Activated naive CD8-positive, alpha-beta T cell treated with anti-CD3 and anti-CD28 coated beads, Interleukin-2, amount 50 U/mL, for 16 hours (primary cell): ENCODE measurements around the gene PARD3B.

Experiments used
- DNase-seq: peaks from one replicate; pipeline ENCODE4 v3.0.0-alpha.2; 2020; ENCODE audit warnings: low read depth, low spot score

The PARD3B gene

DNA sequence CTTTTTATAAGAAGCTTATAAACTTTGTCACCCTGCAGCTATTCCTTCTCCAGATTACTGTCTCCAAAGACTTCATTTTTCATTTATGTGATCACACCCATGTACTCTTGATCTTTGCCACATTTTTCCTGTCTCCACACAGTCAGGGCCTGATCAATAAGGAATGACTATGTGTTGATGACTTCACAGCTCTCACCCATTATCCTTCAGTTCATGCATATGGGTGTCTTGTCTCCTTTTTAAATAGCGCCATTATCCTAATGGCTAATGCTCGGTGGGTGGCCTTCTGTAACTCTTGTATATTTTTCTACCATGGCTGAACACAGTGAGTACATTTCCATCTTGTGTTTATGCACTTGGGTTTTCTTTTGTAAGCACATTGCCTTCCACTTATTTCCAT, 801.4 kb downstream of the PARD3B start:
- no peak for DNase-seq

DNA sequence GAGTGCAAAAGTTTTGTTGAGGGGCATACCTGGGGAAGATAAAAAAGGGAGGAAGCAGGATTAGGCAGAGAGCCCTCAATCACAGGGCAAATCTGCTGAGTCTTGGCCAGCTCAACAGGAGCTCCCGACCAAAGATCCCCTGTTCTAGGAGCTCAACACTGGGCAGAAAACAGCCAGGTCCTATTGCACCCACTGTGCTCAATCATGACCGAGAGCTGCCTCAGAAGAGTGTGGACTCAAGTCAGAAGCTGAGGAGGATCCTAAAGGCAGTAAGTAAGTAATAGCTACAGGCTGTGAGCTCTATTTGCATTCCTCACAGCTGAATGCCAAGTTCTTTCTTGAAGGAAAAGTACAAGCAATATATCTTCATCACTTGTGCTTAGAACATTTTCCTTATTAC, 802.6 kb downstream of the PARD3B start:
- DNase-seq = no peak

DNA sequence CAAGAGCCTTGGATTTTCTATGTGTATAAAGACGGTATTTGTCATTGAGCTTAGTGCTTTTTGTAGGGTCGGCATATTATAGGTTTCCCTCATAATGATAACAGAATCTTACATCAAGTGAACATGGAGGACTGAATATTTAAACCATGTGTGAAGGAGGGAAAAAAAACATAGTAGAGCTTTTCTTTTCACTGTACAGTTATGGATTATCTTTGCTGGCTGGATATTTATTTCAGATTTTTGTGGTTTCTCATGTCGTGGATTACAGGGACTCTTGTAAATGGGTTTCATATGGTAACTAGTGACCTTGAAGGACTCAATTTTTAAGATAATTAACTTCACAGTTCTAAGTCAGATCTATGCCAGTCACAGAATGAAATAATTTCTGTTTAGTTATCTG, 806.8 kb downstream of the PARD3B start:
- DNase-seq = no peak

DNA sequence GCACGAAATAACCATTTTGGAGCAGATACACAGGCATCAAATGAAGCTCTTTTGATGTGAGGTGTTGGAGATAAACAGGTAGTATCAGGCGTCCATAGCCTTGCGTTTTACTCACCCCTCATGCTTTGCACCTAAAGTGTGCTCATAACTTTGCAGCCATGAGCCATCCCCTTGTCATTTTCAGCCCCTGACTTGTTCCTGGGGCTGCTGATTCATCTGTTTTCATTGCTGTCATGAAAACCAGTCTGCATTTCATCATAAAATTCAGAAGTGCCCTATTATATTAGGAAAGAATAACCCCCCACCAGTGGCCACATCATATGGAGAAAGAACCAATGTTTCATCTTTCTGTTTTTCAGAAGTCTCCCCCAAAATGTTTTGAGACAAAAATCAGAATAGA, 807.3 kb downstream of the PARD3B start:
- DNase-seq = no peak

DNA sequence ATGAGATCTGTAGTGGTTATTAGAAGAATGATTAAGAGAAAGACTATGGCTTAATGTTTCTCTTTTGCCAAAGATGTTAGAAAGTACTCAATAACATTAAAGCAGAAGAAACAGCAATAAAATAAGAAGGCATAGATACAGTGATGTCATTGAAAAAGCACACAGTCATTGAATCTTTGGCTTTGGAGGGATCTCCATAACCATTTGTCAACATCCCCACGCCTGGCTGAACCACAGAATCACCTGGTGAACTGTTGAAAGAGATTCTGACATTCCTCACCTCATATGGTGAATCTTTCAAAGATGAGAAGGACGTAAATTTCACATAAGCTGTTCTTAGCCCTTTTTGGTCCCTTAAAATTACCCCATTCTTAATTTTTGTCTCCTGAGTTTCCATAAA, 812.5 kb downstream of the PARD3B start:
- no peak for DNase-seq

DNA sequence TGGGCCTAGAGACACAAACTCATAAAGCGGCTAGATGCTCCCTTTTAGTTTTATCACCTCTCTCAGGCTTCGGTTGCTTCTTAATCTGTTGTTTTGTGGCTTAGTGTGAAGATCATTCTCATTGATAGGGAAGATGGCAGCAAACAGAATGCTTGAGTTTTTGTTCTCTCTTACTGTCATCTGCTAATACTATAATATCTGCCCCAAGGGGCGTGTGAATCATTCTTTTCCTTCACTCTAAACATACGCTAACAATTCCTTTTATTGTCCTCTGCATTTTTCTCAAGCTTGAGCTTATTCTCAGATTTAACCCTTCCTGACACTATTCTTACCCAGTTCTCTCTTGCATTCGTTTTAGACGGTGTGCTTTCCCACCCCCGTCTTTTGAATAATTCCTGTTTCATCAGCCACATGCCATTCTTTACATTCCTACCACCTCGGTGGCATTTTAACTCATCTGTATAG, 813.1 kb downstream of the PARD3B start:
- DNase-seq = no peak

DNA sequence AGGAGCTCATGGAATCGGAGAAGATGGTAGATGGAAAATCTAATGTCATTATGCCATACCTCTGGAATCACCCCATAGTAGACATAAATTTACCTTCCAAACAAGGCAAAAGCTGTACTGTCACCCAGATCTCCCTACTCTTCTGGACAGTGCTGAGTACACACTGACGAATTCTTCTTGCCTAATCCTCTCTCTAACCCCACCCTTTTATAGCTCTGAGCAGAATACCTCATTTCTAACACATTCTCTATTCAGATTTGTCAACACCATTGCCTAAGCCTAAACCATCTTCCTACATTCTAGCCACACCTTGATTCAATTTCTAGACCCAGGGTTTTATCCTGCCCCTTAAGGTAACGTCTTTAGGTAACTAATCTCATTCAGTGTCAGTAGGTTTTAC, 816.0 kb downstream of the PARD3B start:
- no peak for DNase-seq

DNA sequence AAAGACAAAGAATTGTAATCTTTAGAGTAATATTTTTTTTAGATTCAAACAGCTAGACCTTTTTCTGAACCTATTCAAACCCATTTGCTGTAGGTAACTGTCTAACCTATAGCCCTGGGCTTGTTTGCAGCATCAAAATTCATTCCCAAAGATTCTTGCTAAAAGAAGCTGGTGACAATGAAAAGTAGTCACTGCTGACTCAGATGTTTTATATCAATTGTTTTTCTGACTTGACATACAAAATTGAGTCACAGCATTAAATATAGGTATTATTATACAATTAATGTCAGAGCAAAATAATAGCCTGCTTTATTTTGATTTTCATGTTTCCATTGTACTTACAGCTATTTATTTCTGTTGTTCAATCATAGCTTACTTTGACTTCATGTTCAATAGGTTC, 816.7 kb downstream of the PARD3B start:
- no peak for DNase-seq

DNA sequence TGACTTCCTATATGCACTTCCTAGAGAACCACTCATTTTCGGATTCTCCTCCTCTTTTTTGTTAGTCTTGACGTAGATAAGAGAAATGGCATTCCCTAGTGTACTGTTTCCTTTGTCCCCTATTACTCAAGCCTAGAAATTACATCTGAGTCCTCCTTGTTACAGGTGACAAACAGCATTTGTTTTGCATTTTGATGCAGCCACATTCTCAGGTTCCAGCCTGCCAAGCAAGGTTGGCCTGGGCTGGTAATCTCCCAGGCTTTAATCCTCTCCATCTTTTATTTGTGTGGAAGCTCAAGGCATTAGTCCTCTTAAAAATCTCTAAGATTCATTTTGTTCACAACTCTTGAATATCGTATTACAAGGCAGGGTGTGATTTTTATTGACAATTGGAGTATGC, 819.0 kb downstream of the PARD3B start:
- no peak for DNase-seq

DNA sequence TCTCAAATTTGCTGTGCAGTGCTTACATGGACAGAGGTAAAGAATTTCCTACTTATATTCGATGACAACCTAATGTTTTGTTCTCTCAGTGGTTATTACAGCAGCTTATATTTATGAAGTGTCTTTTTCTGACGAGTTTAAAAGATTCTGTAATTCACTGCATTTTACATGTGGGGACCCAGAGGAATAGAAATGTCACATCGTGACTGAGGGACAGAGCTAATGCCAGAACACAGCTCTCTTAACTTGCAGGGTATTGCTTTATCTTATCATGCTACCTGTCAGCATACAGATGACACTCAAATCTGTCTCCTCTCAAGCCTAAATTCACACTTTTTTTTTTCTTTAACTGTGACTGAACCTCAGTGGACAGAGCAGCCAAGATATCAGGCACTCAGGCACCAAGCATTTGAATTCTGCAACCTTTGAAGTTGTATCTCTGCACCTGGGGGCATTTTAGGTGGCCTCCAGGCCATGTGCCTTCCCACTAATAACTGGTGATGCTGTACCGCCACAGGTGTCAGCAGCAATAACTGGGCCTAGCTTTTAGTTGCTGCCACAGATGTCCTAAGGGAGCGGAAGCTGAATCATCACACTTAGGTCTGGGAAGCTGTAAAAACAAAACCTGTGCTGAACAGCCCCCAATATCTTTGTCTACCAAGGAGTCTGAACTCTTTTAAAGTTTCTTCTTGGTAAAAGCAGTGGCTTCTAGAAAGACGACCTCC, 821.2 kb downstream of the PARD3B start:
- DNase-seq = no peak

DNA sequence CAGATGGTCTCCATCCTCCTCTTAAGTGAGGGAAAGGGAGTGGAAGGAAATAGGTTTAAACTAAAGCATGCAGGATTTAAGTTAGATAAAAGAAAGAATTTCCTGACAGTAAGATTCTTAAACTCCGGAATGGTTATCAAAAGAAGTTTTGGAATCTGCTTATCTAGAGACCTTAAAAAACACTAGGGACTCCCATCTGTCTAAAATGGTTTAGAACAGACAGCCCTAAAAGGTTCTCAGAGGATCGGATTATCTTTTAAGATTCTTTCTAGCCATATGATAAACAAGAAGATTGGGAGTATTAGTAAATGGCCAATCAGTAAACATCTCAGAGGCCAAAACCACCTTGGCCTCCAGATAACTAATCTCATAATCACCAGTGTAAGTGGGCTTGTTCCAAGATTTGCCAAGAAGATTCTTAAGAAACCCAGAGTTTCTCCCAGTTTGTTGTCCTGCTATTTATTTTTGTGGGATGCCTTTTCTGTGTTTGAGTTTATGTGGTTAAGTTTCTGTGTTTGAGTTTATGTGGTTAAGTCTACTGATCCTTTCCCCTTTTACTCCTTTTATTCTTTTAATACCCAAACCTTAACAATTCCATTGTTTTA, 822.2 kb downstream of the PARD3B start:
- DNase-seq = no peak

DNA sequence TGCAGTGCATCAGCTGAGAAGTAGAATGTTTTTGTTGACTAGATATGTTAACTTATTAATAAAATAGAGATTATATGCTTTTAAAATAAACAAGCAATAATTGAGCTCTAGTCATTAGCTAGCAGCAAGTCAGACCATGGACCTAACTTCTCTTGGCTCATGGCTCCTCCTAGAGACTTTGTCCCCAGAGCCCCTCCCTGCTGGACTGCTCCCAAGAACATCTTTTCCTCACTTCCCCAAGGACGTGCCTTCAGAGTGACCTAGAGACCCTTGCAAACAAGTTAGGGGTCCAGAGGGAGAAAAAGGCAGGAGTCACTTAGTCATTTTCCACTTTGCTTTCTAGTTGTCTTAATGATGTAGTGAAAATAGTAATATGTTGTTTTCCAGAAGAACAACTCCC, 824.5 kb downstream of the PARD3B start:
- DNase-seq = no peak

DNA sequence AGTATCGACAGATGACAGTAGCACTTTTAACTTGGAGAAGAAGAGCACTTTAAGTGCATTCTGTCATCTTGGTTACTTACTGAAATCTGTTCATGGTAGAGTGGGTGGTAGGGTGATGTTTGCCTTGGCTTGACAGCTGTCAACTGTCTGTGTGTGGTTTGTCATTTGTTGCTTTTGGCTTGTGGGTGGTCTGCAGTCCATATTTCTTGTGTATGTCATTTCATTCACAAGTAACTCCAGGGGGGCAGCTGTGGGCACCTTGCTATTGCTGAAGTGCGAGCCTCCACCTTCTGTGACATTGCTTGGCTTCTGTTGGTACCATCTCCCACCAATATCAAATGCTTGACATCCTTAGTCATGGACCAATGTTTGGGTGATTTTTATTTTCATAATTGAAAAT, 825.5 kb downstream of the PARD3B start:
- DNase-seq = no peak

DNA sequence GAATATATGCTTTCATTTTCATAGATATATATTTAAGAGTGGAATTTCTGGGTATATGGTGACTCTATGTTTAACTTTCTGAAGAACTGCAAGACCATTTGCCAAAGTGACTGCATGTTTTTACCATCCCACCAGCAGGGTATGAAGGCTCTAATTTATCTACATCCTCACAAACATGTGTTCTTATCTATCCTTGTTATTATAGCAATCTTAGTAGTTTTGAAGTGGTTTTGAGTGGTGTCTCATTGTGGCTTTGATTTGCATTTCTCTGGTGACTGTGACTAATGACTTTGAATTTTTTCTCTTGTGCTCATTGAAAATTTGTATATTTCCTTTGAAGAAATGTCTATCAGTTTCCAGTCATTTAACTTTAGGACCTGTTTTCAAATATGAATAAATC, 826.9 kb downstream of the PARD3B start:
- DNase-seq = no peak

DNA sequence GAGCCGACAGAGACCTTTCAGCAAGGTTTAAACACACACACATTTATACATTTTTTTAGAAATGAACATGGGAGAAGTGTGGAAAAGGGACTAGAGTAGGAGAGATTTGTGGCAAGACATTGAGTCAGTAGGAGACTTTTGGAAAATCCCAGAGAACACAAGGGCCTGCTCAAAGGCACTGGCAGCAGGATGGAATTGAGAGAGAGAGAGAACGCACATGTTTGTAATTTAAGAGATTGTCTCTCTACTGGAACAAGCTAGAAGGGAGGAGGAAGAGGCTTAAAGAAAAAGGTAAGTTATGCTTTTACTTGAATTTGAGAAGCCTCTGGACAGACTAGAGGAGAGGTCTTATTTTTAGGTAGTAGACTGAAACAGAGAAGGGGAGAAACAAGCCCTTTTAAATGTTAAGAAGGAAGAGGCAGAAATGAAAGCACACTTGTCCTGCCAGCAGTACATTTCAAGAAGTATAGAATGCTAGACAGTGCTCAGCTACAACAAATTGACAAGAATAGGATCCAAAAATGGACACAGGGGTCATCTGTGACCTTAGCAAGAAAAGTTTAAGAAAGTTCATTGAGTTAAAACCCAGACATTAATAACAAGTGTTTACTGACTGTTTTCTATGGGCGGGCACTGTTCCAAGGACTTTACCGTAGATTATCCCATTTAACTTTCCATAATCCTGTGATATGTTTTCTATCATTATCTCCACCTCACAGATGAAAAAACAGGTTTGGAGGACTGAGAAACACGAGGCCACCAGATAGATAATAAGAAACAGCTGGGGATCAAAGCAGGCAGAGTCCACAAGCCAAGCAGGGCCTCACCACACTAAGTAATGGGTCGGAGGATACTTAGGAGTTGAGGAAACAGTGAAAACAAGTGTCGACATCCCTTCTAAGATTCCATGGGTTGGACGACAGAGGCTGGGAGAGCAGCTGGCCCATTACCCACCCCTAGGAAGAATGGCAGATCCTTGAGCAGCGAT, 830.5 kb downstream of the PARD3B start:
- no peak for DNase-seq

DNA sequence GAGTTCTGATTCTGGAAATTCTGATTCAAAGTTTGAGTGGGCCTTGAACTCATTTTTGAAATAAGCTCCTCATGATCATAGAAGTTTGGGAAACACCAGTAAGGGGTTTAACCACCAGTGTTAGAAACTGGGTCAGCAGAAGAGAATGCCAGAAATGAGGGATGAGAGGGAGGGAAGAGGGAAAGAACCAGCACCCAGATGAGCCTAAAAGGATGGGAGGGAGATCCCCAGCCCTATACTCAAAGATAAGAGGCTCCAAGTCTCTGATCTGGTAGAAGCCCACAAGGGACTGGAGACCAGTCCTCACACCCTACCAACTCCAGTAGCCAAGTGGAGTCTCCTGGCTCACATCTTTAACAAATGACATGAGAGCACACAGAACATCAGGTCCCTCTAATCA, 832.0 kb downstream of the PARD3B start:
- no peak for DNase-seq

DNA sequence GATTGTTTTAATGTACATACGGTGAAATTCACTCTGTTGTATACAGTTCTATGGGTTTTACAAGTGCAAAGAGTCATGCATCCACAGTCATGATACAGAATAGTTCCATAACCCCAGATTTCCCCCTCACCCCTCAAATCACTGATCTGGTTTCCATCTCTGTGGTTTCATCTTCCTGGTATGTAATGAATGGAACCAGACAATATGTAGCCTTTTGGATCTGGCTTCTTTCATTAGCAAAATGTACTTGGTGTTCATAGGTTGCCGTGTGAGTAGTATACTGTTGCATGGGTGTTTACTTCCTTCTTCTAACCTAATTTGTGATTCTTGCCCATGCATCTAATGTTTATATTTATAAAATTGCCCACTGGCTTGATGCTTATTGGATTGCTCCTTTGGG, 838.3 kb downstream of the PARD3B start:
- DNase-seq = no peak

DNA sequence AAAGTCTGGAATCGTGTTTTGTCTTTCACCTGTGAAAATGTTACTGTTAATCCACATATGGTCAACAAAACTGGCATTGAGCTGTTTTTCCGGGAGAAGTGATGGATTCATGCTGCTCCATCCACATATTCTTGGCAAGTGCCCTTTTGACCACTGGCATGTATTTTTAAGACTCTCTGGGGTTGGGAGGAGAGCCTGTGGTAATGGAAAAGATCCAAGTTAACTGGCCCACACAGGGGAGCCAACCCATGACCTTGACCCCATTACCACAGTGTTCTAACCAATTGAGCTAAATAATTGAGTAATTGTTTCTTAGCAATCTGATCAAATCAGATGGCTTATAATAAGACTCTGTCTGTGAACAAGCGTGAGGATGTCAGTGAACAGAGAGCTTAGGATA, 840.8 kb downstream of the PARD3B start:
- DNase-seq = no peak

DNA sequence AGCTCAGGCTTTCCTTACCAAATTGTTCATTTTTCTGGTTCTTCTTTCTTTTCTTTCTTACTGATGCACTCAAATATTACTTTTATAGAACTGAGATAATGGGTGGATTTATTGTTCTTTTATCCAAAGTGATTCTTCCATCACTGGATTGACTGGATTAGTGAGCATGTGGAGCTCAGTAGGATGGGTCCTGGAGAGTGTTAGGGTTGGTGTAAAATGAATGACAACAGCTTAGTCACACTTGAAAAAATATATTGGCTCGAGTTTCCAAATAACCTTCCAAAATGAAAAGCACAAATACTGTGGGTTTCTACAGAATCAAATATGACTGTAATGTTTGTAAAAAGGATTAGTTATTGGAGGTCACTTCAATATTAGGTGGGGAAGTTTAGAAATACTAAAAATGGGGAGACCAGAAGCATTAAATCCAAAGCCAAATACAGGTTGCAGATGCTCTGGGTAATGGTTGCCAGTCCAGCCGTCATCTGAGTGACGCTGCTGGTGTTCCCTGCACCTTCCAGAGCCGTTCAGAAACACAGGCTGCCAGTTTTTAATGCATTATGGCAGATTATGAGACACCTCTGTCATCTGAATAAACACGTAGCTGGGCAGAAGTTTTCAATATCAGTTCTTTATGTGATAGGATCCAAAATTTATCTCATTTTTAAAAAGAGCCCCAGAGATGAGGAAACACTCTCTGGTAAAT, 842.2 kb downstream of the PARD3B start:
- DNase-seq = no peak

DNA sequence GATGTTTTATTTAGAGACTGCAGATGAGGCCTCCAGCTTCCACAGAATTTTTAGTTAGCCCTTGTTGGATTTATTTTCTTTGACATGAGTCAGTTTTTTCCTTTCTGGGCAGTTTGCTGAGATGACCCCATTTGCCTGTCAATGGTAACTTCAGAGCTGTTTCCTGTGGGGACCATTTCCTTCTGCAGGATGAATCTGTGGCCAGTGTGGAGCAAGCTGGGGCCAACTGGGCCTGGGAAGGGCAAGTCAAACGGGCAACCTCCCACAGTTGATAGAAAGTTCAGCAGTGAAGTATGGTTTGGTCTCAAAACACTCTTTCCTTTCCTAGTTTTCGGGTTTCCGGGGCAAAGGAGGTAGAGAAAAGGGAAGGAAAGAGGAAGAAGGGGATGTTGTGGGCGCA, 845.6 kb downstream of the PARD3B start:
- no peak for DNase-seq

DNA sequence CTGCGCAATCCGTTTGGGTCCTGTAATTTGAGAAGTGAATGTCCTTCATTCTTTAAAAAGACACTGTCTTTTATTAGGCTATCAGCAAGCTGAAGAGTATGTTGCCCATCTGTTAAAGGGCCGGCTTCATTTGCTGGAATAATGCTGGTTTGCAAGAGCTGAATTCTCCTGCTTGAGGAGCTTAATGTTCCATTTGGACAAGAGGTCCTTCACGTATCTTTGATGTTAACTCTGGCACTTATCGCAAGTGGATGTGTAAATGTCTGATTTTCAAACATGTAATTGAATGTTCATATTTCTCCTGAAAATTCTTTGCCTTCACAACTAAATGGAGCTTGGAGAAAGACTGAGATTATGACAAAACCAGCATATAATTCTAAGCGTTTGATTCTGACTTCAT, 856.2 kb downstream of the PARD3B start:
- no peak for DNase-seq

DNA sequence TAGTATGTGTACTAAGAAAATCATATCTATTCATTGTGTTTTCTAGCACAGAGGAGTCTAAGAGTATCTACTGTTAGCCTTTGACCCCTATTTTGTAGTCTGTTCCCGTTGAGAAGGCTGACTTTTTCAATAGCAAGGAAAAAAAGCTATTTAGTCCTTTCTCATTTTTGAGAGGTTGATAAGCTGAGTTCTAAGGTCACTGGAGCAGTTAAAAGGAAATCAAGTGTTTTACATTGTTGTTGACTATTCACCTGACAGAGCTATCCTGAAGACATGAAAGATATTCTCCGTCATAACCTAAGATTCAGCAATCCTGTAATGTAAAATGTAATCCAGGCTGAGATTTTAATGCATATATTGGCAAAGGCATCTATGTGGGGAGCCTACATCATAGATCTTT, 856.7 kb downstream of the PARD3B start:
- DNase-seq = no peak
